Stimulated activated naive CD8-positive, alpha-beta T cell treated with anti-CD3 and anti-CD28 coated beads, Interleukin-15, amount 100 ng/mL, for 72 hours (primary cell): ENCODE measurements around the gene USP12.
A peak's percentile ranks its signal among the peaks of the same experiment; 100 is the strongest.
"Not testable (repeated sequence)": the region's sequence is repeated elsewhere in the genome, so short reads cannot be mapped to it uniquely, and the experiment has no call there.

Experiments
- ATAC-seq: fragments of 150-1000 bp; cut with Tn5 transposase; 2 replicates; pipeline ENCODE4 v1.10.0; 2021; ENCODE audit warnings: mild to moderate bottlenecking, moderate library complexity
- DNase-seq, 2 donors: peaks; one replicate each; pipeline ENCODE4 v3.0.0; 2021 to 2022
- H3K27ac Mint-ChIP-seq, 2 donors: one replicate each; pipeline ENCODE4 v1.8.0; 2022; ENCODE audit warnings: mild to moderate bottlenecking in 2 of 2, mixed read lengths in 2 of 2, moderate library complexity in 2 of 2
- H3K27me3 Mint-ChIP-seq: one replicate; pipeline ENCODE4 v1.8.0; 2022; ENCODE audit warnings: mixed read lengths
- H3K4me1 Mint-ChIP-seq: one replicate; pipeline ENCODE4 v1.8.0; 2022; ENCODE audit warnings: mild to moderate bottlenecking, mixed read lengths
- H3K4me3 Mint-ChIP-seq, 2 donors: one replicate each; pipeline ENCODE4 v1.8.0; 2022; ENCODE audit warnings: mild to moderate bottlenecking in 2 of 2, mixed read lengths in 2 of 2, moderate library complexity in 1 of 2
- H3K9me3 Mint-ChIP-seq, 2 donors: one replicate each; pipeline ENCODE4 v1.8.0; 2022; ENCODE audit warnings: mixed read lengths in 2 of 2

Gene USP12

GRCh38 chr13:27171244-27171826, at the start of gene USP12:
TSS of gene USP12 (minus strand) at chr13:27171811. CDS start at chr13:27171639, 172 bp downstream.
- peak; percentile 44 for ATAC-seq
- H3K27ac Mint-ChIP-seq = peak within 1 kb of the TSS; percentile 99
- peak; percentile 48 to 53 for DNase-seq
- H3K4me3 Mint-ChIP-seq = peak within 1 kb of the TSS; percentile 89 to 97
- H3K9me3 Mint-ChIP-seq = no peaks in the 10 kb centered on the region
- no peaks in the 10 kb centered on the region for H3K27me3 Mint-ChIP-seq
- peaks cover 64% of the 10 kb centered on the region for H3K4me1 Mint-ChIP-seq

GRCh38 chr13:27219611-27220010, 48.0 kb upstream of the USP12 start:
- Mint-ChIP-seq H3K4me1 (no peaks in the 10 kb centered on the region), H3K27ac (no peak overlapping the region), H3K9me3 (peaks cover 0 to 6% of the 10 kb centered on the region in 2 donors), H3K4me3 (no peak overlapping the region), H3K27me3 (peaks cover 27% of the 10 kb centered on the region)
- ATAC-seq = no peak
- DNase-seq = no peak

GRCh38 chr13:27218861-27219260, 47.2 kb upstream of the USP12 start:
- DNase-seq, H3K27ac Mint-ChIP-seq, H3K4me1 Mint-ChIP-seq, H3K4me3 Mint-ChIP-seq, H3K9me3 Mint-ChIP-seq, ATAC-seq: not testable (repeated sequence)
- peaks cover 27% of the 10 kb centered on the region for H3K27me3 Mint-ChIP-seq

GRCh38 chr13:27217791-27218190, 46.2 kb upstream of the USP12 start:
- H3K9me3 Mint-ChIP-seq, ATAC-seq, H3K4me3 Mint-ChIP-seq, H3K4me1 Mint-ChIP-seq, DNase-seq: not testable (repeated sequence)
- H3K27ac Mint-ChIP-seq = peak overlapping the region in 1 of 2 donors; percentile 7
- H3K27me3 Mint-ChIP-seq = peaks cover 27% of the 10 kb centered on the region

- H3K27me3 Mint-ChIP-seq, H3K9me3 Mint-ChIP-seq, DNase-seq, ATAC-seq, H3K27ac Mint-ChIP-seq, H3K4me3 Mint-ChIP-seq, H3K4me1 Mint-ChIP-seq: not testable (repeated sequence)
Measured at GRCh38 chr13:27213386-27213785, 41.8 kb upstream of the USP12 start.

GRCh38 chr13:27211771-27212364, 40.3 kb upstream of the USP12 start:
- DNase-seq = no peak
- no peak overlapping the region for H3K27ac Mint-ChIP-seq

GRCh38 chr13:27211271-27211670, 39.7 kb upstream of the USP12 start:
- Mint-ChIP-seq H3K9me3 (no peaks in the 10 kb centered on the region), H3K4me3 (no peak overlapping the region), H3K27ac (no peak overlapping the region), H3K27me3 (no peaks in the 10 kb centered on the region), H3K4me1 (no peaks in the 10 kb centered on the region)
- DNase-seq (no peak), ATAC-seq (no peak)

More at GRCh38 chr13:27211771-27212364, 40.3 kb upstream of the USP12 start:
- ATAC-seq = no peak
- no peaks in the 10 kb centered on the region for H3K9me3 Mint-ChIP-seq
- H3K4me3 Mint-ChIP-seq = no peak overlapping the region
- H3K27me3 Mint-ChIP-seq = no peaks in the 10 kb centered on the region
- H3K4me1 Mint-ChIP-seq = no peaks in the 10 kb centered on the region

GRCh38 chr13:27208514-27208913, 36.9 kb upstream of the USP12 start:
- no peaks in the 10 kb centered on the region for H3K9me3 Mint-ChIP-seq
- ATAC-seq (no peak), DNase-seq (no peak)
- no peak overlapping the region for H3K27ac Mint-ChIP-seq
- H3K4me3 Mint-ChIP-seq = no peak overlapping the region
- no peaks in the 10 kb centered on the region for H3K4me1 Mint-ChIP-seq
- H3K27me3 Mint-ChIP-seq = no peaks in the 10 kb centered on the region

GRCh38 chr13:27203854-27204253, 32.2 kb upstream of the USP12 start:
- no peaks in the 10 kb centered on the region for H3K27me3 Mint-ChIP-seq
- H3K27ac Mint-ChIP-seq = no peak overlapping the region
- DNase-seq (no peak), ATAC-seq (no peak)
- no peaks in the 10 kb centered on the region for H3K9me3 Mint-ChIP-seq
- no peak overlapping the region for H3K4me3 Mint-ChIP-seq
- H3K4me1 Mint-ChIP-seq = no peaks in the 10 kb centered on the region

- ATAC-seq (no peak), DNase-seq (no peak)
- Mint-ChIP-seq H3K27ac (no peak overlapping the region), H3K4me1 (no peaks in the 10 kb centered on the region), H3K27me3 (no peaks in the 10 kb centered on the region), H3K4me3 (no peak overlapping the region), H3K9me3 (peaks cover under 1 to 2% of the 10 kb centered on the region in 2 donors)
Measured at GRCh38 chr13:27203186-27203585, 31.6 kb upstream of the USP12 start.

GRCh38 chr13:27201661-27202060, 30.1 kb upstream of the USP12 start:
- Mint-ChIP-seq H3K9me3 (peaks cover 5 to 8% of the 10 kb centered on the region in 2 donors), H3K27me3 (no peaks in the 10 kb centered on the region), H3K4me1 (no peaks in the 10 kb centered on the region), H3K27ac (no peak overlapping the region), H3K4me3 (no peak overlapping the region)
- ATAC-seq (no peak), DNase-seq (no peak)

GRCh38 chr13:27200413-27201070, 28.9 kb upstream of the USP12 start:
- H3K9me3 Mint-ChIP-seq = peaks cover 5 to 8% of the 10 kb centered on the region in 2 donors
- no peaks in the 10 kb centered on the region for H3K27me3 Mint-ChIP-seq
- ATAC-seq (peak; percentile 59), DNase-seq (no peak)
- H3K4me1 Mint-ChIP-seq = peaks cover 1% of the 10 kb centered on the region
- peak overlapping the region in 1 of 2 donors; percentile 69 for H3K27ac Mint-ChIP-seq
- H3K4me3 Mint-ChIP-seq = no peak overlapping the region

- DNase-seq = no peak
- H3K4me3 Mint-ChIP-seq = no peak overlapping the region
- peaks cover 7% of the 10 kb centered on the region for H3K4me1 Mint-ChIP-seq
- ATAC-seq = no peak
- peaks cover 5 to 8% of the 10 kb centered on the region in 2 donors for H3K9me3 Mint-ChIP-seq
- no peak overlapping the region for H3K27ac Mint-ChIP-seq
- H3K27me3 Mint-ChIP-seq = peaks cover under 1% of the 10 kb centered on the region
Measured at GRCh38 chr13:27199696-27200095, 28.1 kb upstream of the USP12 start.

- H3K27me3 Mint-ChIP-seq = peaks cover 6% of the 10 kb centered on the region
Measured at GRCh38 chr13:27199211-27199610, 27.6 kb upstream of the USP12 start.

GRCh38 chr13:27194895-27195764, 23.5 kb upstream of the USP12 start:
- H3K27me3 Mint-ChIP-seq = peaks cover 10% of the 10 kb centered on the region
- H3K4me1 Mint-ChIP-seq = peaks cover 16% of the 10 kb centered on the region
- peaks cover 5 to 8% of the 10 kb centered on the region in 2 donors for H3K9me3 Mint-ChIP-seq
- peak overlapping the region; percentile 4 to 31 for H3K4me3 Mint-ChIP-seq
- ATAC-seq = peak; percentile 96
- no peak overlapping the region for H3K27ac Mint-ChIP-seq
- peak; percentile 10 to 13 for DNase-seq

More at GRCh38 chr13:27199211-27199610, 27.6 kb upstream of the USP12 start:
- peaks cover 12% of the 10 kb centered on the region for H3K4me1 Mint-ChIP-seq
- no peak overlapping the region for H3K4me3 Mint-ChIP-seq
- H3K27ac Mint-ChIP-seq = no peak overlapping the region
- H3K9me3 Mint-ChIP-seq = peaks cover 5 to 8% of the 10 kb centered on the region in 2 donors
- ATAC-seq (no peak), DNase-seq (no peak)
